ENCODE measurements around the gene TEX53.

DNA sequence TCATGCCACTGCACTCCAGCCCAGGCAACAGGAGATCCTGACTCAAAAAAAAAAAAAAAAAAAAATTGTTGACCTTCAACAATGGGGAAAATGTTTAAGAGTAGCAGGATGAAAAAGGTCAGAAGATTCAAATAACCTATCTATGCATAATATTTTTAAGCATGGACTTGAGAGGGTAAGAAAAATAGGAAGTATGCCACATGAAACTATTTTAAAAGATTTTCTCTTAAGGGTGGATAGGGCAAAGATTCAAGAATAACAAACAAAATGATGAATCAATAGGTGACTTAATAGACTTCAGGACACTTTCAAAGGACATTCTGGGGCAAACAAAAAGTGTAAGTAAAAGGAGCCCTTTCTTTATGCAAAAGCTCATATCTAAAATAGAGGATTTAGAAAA, 21.2 kb upstream of the TEX53 start:
- no peak for TF ChIP-seq POLR2A (IDR thresholded peaks at IDR 0.05)
- TF ChIP-seq, protein P1, sequence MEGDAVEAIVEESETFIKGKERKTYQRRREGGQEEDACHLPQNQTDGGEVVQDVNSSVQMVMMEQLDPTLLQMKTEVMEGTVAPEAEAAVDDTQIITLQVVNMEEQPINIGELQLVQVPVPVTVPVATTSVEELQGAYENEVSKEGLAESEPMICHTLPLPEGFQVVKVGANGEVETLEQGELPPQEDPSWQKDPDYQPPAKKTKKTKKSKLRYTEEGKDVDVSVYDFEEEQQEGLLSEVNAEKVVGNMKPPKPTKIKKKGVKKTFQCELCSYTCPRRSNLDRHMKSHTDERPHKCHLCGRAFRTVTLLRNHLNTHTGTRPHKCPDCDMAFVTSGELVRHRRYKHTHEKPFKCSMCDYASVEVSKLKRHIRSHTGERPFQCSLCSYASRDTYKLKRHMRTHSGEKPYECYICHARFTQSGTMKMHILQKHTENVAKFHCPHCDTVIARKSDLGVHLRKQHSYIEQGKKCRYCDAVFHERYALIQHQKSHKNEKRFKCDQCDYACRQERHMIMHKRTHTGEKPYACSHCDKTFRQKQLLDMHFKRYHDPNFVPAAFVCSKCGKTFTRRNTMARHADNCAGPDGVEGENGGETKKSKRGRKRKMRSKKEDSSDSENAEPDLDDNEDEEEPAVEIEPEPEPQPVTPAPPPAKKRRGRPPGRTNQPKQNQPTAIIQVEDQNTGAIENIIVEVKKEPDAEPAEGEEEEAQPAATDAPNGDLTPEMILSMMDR (IDR thresholded peaks at IDR 0.05), result no peak
